Peyer's patch (tissue), 4 donors: Measurements from ENCODE around the gene ZBTB24. TPM values are rescaled to one million over a fixed set of nuclear protein-coding genes. Genes with fewer than 3 reads are reported as not detected.
"Not testable (repeated sequence)": the region's sequence is repeated elsewhere in the genome, so short reads cannot be mapped to it uniquely, and the experiment has no call there.

Source experiments
- DNase-seq, 3 donors: peaks; one replicate each; pipeline ENCODE4 v3.0.0-alpha.2; 2017 to 2019
- H3K27ac ChIP-seq, 4 donors: fragments of 200-600 bp; sonication (generic); one replicate each; pipeline ENCODE4 v1.5.1; 2016 to 2019
- H3K27me3 ChIP-seq, 2 donors: fragments of 200-600 bp; sonication (generic); one replicate each; pipeline ENCODE4 v1.5.1; 2019
- H3K36me3 ChIP-seq, 3 donors: fragments of 200-600 bp; sonication (generic); one replicate each; pipeline ENCODE4 v1.5.1; 2016 to 2019
- H3K4me1 ChIP-seq, 4 donors: fragments of 200-600 bp; sonication (generic); one replicate each; pipeline ENCODE4 v1.5.1; 2016 to 2019
- H3K4me3 ChIP-seq, 4 donors: fragments of 200-600 bp; sonication (generic); 1 replicate in 3 of 4; 2 replicates in 1 of 4; pipeline ENCODE4 v1.5.1; 2016 to 2019; ENCODE audit warnings: mild to moderate bottlenecking in 1 of 4
- H3K9me3 ChIP-seq, 4 donors: fragments of 200-600 bp; sonication (generic); one replicate each; pipeline ENCODE4 v1.5.1; 2016 to 2019; ENCODE audit warnings: mild to moderate bottlenecking in 1 of 4
- POLR2A ChIP-seq, 2 donors: fragments of 450-650 bp; IDR thresholded peaks; one replicate each; pipeline ENCODE4 v1.5.1; 2017; ENCODE audit warnings: antibody characterized with exemption in 2 of 2, mild to moderate bottlenecking in 2 of 2, moderate library complexity in 2 of 2
- total RNA-seq, 4 donors: library from RNA; depleted of rRNA; stranded (reverse); fragments of >200 nt; gene quantifications; one replicate each; pipeline ENCODE4 v1.1.0, GENCODE V29; 2016
- TF ChIP-seq, protein P1 (sequence below), 6 experiments: fragments of 450-650 bp in 4 of 6; fragments of 200-600 bp in 2 of 6; sonication (generic) in 1 of 6; IDR thresholded peaks; one replicate each; pipeline ENCODE4 v1.5.1; 2017 to 2019; ENCODE audit warnings: antibody characterized with exemption in 6 of 6, mild to moderate bottlenecking in 3 of 6, moderate library complexity in 1 of 6

Gene ZBTB24
- total RNA-seq, 4 donors from 2014 or later, result 6.7 to 11.6 (median 9.1) TPM

DNA sequence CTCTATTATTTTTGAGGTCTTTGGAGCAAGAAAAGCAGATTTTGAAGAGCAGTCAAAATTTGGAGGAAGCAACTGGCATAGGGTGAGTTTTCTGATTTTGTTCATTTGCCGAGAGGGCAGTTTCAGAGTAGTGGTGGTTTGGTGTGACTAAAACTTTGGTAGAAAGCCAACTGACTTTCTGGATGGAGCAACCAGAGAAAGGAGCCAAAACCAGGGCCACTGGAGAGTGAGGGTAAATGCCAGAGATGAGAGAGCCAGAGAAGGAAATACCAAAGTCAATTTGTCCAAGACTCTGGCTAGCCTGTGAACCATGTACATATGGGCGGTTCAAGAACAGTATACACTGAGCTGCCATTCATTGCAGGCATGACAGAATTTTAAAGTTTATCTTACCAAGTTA lies 40.5 kb upstream of the ZBTB24 start:
- Histone ChIP-seq H3K4me1 (no peaks in the 10 kb centered on the region), H3K9me3 (no peaks in the 10 kb centered on the region), H3K27ac (no peak overlapping the region), H3K36me3 (no peaks in the 10 kb centered on the region), H3K4me3 (no peak overlapping the region), H3K27me3 (no peaks in the 10 kb centered on the region)
- DNase-seq, result no peak
- TF ChIP-seq POLR2A (IDR thresholded peaks at IDR 0.05), result no peak
- TF ChIP-seq, protein P1, sequence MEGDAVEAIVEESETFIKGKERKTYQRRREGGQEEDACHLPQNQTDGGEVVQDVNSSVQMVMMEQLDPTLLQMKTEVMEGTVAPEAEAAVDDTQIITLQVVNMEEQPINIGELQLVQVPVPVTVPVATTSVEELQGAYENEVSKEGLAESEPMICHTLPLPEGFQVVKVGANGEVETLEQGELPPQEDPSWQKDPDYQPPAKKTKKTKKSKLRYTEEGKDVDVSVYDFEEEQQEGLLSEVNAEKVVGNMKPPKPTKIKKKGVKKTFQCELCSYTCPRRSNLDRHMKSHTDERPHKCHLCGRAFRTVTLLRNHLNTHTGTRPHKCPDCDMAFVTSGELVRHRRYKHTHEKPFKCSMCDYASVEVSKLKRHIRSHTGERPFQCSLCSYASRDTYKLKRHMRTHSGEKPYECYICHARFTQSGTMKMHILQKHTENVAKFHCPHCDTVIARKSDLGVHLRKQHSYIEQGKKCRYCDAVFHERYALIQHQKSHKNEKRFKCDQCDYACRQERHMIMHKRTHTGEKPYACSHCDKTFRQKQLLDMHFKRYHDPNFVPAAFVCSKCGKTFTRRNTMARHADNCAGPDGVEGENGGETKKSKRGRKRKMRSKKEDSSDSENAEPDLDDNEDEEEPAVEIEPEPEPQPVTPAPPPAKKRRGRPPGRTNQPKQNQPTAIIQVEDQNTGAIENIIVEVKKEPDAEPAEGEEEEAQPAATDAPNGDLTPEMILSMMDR (IDR thresholded peaks at IDR 0.05), result no peak

DNA sequence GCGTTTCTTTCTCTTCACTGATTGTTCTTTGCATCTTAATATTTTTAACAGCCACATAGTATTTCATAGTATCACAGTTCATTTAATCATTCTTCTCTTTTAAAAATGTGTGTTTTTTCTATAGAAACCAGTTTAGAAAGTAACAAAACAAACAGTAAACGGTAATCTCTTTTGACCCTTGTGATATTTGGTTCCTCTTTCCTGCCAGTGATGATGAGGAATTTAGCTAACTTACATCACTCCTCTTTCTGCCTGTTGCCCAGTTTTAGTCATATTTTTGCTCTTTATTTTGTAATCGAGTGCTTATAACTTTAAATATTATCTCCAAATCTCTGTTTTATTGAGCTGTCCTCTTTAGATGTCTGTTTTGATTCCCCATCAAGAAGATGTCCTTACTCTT lies 38.1 kb upstream of the ZBTB24 start:
- Histone ChIP-seq H3K27ac (no peak overlapping the region), H3K9me3 (no peaks in the 10 kb centered on the region), H3K36me3 (no peaks in the 10 kb centered on the region), H3K4me3 (no peak overlapping the region), H3K4me1 (no peaks in the 10 kb centered on the region), H3K27me3 (no peaks in the 10 kb centered on the region)
- DNase-seq, result no peak
- no peak for TF ChIP-seq POLR2A (IDR thresholded peaks at IDR 0.05)
- TF ChIP-seq, protein P1 (IDR thresholded peaks at IDR 0.05), result no peak

DNA sequence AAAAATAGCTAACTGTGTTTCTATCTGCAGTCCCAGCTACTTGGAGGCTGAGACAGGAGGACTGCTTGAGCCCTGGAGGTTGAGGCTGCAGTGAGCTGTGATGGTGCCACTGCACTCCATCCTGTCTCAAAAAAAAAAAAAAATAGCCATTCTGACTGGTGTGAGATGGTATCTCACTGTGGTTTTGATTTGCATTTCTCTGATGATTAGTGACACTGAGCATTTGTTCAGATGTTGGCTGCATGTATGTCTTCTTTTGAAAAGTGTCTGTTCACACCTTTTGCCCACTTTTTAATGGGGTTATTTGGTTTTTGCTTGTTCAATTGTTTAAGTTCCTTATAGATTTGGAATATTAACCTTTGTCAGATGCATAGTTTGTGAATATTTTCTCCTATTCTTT lies 36.6 kb upstream of the ZBTB24 start:
- not testable (repeated sequence) for H3K36me3 ChIP-seq, H3K4me1 ChIP-seq, H3K9me3 ChIP-seq, DNase-seq, H3K27ac ChIP-seq, H3K4me3 ChIP-seq, H3K27me3 ChIP-seq

DNA sequence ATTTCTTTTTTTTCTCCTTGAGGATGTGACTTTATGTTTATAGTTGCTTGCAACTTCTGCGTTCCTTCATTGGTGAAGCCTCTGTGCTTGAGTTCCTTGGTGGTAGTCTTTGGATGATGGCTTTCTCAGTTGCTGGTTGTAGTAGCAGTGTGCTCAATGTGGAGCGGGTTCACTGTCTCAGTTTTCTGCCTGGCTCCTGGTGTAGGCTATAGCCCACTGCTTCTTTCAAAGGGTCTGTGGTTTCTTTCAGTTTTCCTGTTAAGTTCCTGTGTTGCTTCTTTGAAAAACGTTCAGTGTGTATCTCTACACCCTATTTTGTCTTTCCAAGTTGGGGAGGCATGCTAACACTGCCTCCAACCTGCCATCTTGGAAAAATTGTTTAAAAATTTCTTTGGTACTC lies 33.9 kb upstream of the ZBTB24 start:
- Histone ChIP-seq H3K9me3 (no peaks in the 10 kb centered on the region), H3K4me1 (no peaks in the 10 kb centered on the region), H3K4me3 (no peak overlapping the region), H3K27me3 (no peaks in the 10 kb centered on the region), H3K36me3 (no peaks in the 10 kb centered on the region), H3K27ac (no peak overlapping the region)
- no peak for DNase-seq
- TF ChIP-seq, protein P1 (IDR thresholded peaks at IDR 0.05), result no peak
- no peak for TF ChIP-seq POLR2A (IDR thresholded peaks at IDR 0.05)

DNA sequence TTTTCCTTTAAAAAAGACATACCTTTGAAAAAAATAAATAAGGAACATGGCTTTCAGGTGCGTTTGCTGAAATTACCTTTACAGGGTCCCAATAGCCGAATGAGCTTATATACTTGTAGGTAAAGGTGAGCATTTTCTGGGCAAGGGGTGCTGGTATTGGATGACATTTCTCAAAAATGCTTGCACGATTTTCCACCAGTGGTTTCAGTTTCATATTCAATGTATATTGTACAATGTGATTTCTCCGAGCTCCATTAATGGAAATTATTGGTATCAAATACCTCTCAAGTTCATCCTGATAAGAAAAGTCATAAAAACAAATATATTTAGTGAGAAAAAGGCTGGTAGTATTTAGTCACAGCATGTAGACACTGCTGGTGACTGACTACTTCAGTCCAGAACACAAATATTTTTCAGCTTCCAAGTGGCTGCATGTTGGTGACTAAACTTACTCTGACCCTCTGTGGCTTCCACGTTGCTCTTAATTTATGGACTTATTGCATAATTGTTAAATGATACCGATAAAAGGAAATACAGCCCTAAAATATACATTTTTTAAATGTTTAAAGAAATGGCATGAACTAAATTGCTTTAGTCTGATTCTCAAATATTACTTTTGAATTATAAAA lies 32.9 kb upstream of the ZBTB24 start:
- Histone ChIP-seq H3K4me1 (no peaks in the 10 kb centered on the region), H3K4me3 (peak overlapping the region in 3 of 4 donors; percentile 13 to 27 (median 23))

DNA sequence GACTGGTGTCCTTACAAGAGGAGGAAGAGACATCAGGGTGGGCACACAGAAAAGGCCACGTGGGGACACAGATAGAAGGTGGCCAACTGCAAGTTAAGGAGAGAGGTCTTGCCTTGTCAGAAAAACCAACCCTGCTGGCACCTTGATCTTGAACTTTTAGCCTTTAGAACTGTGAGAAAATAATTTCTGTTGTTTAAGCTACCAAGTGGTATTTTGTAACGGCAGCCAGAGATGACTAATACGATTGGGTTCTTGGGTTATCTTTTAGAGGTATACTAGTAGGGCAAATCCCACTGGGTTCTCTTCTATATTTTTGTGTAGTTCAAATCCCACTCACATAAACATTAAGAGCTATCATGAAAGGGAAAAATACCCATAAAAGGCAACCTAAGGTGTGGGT lies 31.9 kb upstream of the ZBTB24 start:
- Histone ChIP-seq H3K9me3 (no peaks in the 10 kb centered on the region), H3K36me3 (no peaks in the 10 kb centered on the region), H3K4me3 (no peak overlapping the region), H3K27ac (no peak overlapping the region), H3K27me3 (no peaks in the 10 kb centered on the region), H3K4me1 (no peaks in the 10 kb centered on the region)
- no peak for DNase-seq
- no peak for TF ChIP-seq POLR2A (IDR thresholded peaks at IDR 0.05)
- TF ChIP-seq, protein P1 (IDR thresholded peaks at IDR 0.05), result no peak

More for the DNA sequence above, 32.9 kb upstream of the ZBTB24 start:
- no peaks in the 10 kb centered on the region for H3K36me3 ChIP-seq
- no peaks in the 10 kb centered on the region for H3K9me3 ChIP-seq
- no peak overlapping the region for H3K27ac ChIP-seq
- no peaks in the 10 kb centered on the region for H3K27me3 ChIP-seq
- no peak for TF ChIP-seq POLR2A (IDR thresholded peaks at IDR 0.05)
- TF ChIP-seq, protein P1 (IDR thresholded peaks at IDR 0.05), result no peak
- DNase-seq, result no peak
